GM12875 (cell line): ENCODE measurements around the gene SSC4D.
"Not testable (repeated sequence)": the region's sequence is repeated elsewhere in the genome, so short reads cannot be mapped to it uniquely, and the experiment has no call there.

Experiments
- H3K4me3 ChIP-seq: one replicate; pipeline ENCODE4 v1.5.1; 2011; ENCODE audit warnings: low read depth, low read length, control low read depth
- CTCF ChIP-seq: IDR thresholded peaks from 2 replicates; pipeline ENCODE4 v1.5.1; 2011; ENCODE audit warnings: low read depth, mild to moderate bottlenecking, control low read depth, inconsistent platforms, low read length, moderate library complexity, borderline replicate concordance; ENCODE audit not compliant: insufficient read depth

The SSC4D gene

GRCh38 chr7:76369018-76369417 is 40.5 kb downstream of the SSC4D start:
- TF ChIP-seq CTCF, result no peak
- H3K4me3 ChIP-seq, result no peak overlapping the region

- no peak for TF ChIP-seq CTCF
- no peak overlapping the region for H3K4me3 ChIP-seq
Observed at GRCh38 chr7:76368190-76368589, 41.3 kb downstream of the SSC4D start.

GRCh38 chr7:76364198-76364584 is 45.3 kb downstream of the SSC4D start:
- no peak for TF ChIP-seq CTCF
- no peak overlapping the region for H3K4me3 ChIP-seq

GRCh38 chr7:76363754-76364153 is 45.7 kb downstream of the SSC4D start:
- H3K4me3 ChIP-seq, result not testable (repeated sequence)

DNA sequence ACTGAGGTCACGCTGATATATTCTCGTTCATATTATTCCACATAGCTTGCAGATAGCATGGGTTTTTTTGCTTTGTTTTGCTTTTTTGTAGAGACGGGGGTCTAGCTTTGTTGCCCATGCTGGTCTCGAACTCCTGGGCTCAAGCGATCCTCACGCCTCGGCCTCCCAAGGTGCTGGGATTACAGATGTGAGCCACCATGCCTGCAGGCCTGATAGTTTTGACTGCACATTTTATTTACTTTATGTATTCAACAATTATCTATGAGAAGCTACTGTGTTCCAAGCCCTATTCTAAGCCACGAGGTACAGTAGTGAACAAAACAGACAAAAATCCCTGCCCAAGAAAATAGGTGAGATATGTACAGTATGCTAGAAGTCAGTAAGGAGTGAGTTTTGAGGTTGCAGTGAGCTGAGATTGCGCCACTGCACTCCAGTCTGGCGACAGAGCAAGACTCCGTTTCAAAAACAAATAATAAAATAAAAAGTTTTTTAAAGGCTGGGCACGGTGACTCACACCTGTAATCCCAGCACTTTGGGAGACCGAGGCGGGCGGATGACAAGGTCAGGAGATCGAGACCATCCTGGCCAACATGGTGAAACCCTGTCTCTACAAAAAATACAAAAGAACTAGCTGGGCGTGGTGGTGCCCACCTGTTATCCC is 49.4 kb downstream of the SSC4D start:
- H3K4me3 ChIP-seq, result no peak overlapping the region

GRCh38 chr7:76359111-76359977 is 50.2 kb downstream of the SSC4D start:
- peak overlapping the region; percentile 96 for H3K4me3 ChIP-seq
- peak; percentile 75 for TF ChIP-seq CTCF

More for the DNA sequence above, 49.4 kb downstream of the SSC4D start:
- no peak for TF ChIP-seq CTCF

DNA sequence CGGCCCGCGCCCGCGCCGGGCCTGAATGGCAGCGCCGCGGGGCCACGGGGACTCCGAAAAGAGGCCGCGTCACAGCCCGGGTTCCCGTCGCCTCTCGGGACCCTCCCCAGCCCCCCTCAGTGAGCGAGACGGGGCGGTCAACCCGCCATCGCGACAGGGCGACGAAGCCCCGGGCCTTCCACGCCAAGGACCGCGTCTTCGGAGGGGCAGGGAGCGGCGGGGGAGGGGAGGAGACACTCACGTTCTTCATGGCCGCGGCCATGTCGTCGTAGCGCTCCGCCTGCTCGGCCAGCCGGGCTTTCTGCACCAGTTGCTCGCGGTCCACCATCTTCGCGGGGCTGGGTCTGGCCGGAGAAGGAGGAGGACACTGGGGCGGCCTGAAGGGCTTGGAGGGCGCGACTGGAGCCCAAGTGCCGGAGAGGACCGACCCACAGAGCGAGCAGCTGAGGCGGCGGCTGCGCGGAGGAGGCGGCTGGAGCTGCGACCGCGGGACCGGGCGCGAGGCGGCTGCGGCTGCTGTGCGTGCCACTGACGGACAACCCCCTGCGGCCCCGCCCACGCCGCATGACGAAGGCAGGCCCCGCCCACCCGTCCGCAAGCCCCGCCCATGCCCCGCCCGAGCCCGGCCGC is 50.9 kb downstream of the SSC4D start, which contains the start of gene YWHAG:
YWHAG (minus strand) TSS at position 511 of the 630 bp plus-strand sequence; CDS start at position 328, 183 bp downstream.
- peak within 1 kb of the TSS; percentile 96 for H3K4me3 ChIP-seq
- TF ChIP-seq CTCF, result no peak
